ENCODE results near the gene S100A6.

GRCh38 chr1:153573351-153573750 is 37.6 kb upstream of the S100A6 start:
- TF ChIP-seq CTCF (conservative IDR thresholded peaks at IDR 0.05; ENCODE audit: low read depth, low read length) (no peak), EZH2 (IDR thresholded peaks at IDR 0.05; ENCODE audit: borderline replicate concordance, low read depth, low read length, poor library complexity, severe bottlenecking) (no peak)
